ENCODE data around the gene NUCKS1.

DNA sequence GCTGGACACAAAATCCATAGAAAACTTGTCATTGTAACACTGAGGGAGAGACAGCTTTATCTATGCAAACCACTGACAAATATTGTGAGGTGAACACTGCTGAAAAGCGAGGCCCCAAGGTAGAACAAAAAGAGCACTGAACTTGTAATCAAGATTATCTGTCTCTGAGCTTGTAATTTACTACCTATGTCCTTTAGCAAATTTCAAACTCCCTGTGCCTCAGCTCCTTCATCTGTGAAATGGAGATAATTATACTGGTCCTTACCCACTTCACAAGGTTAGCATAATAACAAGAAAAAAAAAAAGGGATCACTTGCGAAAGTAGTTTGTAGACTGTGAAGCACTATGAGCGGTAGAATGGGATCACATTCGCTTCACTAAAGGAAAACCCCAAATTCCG is 4.9 kb upstream of the NUCKS1 start:
- TF ChIP-seq, protein P1, sequence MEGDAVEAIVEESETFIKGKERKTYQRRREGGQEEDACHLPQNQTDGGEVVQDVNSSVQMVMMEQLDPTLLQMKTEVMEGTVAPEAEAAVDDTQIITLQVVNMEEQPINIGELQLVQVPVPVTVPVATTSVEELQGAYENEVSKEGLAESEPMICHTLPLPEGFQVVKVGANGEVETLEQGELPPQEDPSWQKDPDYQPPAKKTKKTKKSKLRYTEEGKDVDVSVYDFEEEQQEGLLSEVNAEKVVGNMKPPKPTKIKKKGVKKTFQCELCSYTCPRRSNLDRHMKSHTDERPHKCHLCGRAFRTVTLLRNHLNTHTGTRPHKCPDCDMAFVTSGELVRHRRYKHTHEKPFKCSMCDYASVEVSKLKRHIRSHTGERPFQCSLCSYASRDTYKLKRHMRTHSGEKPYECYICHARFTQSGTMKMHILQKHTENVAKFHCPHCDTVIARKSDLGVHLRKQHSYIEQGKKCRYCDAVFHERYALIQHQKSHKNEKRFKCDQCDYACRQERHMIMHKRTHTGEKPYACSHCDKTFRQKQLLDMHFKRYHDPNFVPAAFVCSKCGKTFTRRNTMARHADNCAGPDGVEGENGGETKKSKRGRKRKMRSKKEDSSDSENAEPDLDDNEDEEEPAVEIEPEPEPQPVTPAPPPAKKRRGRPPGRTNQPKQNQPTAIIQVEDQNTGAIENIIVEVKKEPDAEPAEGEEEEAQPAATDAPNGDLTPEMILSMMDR (IDR thresholded peaks at IDR 0.05), result no peak
- TF ChIP-seq SIN3A (IDR thresholded peaks at IDR 0.05; ENCODE audit: borderline replicate concordance, insufficient read depth, low read depth, low read length) (no peak), POLR2AphosphoS5 (IDR thresholded peaks at IDR 0.05; ENCODE audit: low read depth, low read length) (no peak)
- TF ChIP-seq, protein P2, sequence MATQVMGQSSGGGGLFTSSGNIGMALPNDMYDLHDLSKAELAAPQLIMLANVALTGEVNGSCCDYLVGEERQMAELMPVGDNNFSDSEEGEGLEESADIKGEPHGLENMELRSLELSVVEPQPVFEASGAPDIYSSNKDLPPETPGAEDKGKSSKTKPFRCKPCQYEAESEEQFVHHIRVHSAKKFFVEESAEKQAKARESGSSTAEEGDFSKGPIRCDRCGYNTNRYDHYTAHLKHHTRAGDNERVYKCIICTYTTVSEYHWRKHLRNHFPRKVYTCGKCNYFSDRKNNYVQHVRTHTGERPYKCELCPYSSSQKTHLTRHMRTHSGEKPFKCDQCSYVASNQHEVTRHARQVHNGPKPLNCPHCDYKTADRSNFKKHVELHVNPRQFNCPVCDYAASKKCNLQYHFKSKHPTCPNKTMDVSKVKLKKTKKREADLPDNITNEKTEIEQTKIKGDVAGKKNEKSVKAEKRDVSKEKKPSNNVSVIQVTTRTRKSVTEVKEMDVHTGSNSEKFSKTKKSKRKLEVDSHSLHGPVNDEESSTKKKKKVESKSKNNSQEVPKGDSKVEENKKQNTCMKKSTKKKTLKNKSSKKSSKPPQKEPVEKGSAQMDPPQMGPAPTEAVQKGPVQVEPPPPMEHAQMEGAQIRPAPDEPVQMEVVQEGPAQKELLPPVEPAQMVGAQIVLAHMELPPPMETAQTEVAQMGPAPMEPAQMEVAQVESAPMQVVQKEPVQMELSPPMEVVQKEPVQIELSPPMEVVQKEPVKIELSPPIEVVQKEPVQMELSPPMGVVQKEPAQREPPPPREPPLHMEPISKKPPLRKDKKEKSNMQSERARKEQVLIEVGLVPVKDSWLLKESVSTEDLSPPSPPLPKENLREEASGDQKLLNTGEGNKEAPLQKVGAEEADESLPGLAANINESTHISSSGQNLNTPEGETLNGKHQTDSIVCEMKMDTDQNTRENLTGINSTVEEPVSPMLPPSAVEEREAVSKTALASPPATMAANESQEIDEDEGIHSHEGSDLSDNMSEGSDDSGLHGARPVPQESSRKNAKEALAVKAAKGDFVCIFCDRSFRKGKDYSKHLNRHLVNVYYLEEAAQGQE (IDR thresholded peaks at IDR 0.05; ENCODE audit: insufficient read depth in 1 of 2, low read depth in 2 of 2, low read length in 1 of 2), result no peak
